Memory B cell (primary cell): Measurements from ENCODE around the gene RAD23B.
A peak's percentile ranks its signal among the peaks of the same experiment; 100 is the strongest.

ENCODE experiments used
- ATAC-seq: fragments of 150-1000 bp; cut with Tn5 transposase; 2 replicates; pipeline ENCODE4 v1.10.0; 2021; ENCODE audit warnings: low read depth, mild to moderate bottlenecking, moderate library complexity
- DNase-seq, 2 donors: peaks; one replicate each; pipeline ENCODE4 v3.0.0; 2022; ENCODE audit warnings: low spot score in 2 of 2
- H3K27ac Mint-ChIP-seq: one replicate; pipeline ENCODE4 v1.8.0; 2022; ENCODE audit warnings: mild to moderate bottlenecking, moderate library complexity, mixed read lengths
- H3K27me3 Mint-ChIP-seq: one replicate; pipeline ENCODE4 v1.8.0; 2022; ENCODE audit warnings: mixed read lengths
- H3K36me3 Mint-ChIP-seq: one replicate; pipeline ENCODE4 v1.8.0; 2022; ENCODE audit warnings: mild to moderate bottlenecking, mixed read lengths
- H3K4me1 Mint-ChIP-seq: one replicate; pipeline ENCODE4 v1.8.0; 2022; ENCODE audit warnings: mixed read lengths
- H3K4me3 Mint-ChIP-seq: one replicate; pipeline ENCODE4 v1.8.0; 2022; ENCODE audit warnings: mild to moderate bottlenecking, moderate library complexity, mixed read lengths
- H3K9me3 Mint-ChIP-seq: one replicate; pipeline ENCODE4 v1.8.0; 2022; ENCODE audit warnings: mixed read lengths

RAD23B gene

GRCh38 chr9:107282759-107283622 is at the start of gene RAD23B:
Gene RAD23B (plus strand): TSS chr9:107283279. CDS start chr9:107283630, 351 bp downstream.
- peak within 1 kb of the TSS; percentile 82 for H3K27ac Mint-ChIP-seq
- H3K36me3 Mint-ChIP-seq = no peaks in the 10 kb centered on the region
- peak within 1 kb of the TSS; percentile 99 for H3K4me3 Mint-ChIP-seq
- ATAC-seq (peak; percentile 83), DNase-seq (peak; percentile 98 to 99)
- peaks cover 28% of the 10 kb centered on the region for H3K4me1 Mint-ChIP-seq
- H3K27me3 Mint-ChIP-seq = no peaks in the 10 kb centered on the region
- no peaks in the 10 kb centered on the region for H3K9me3 Mint-ChIP-seq

- Mint-ChIP-seq H3K4me3 (no peak overlapping the region), H3K27ac (no peak overlapping the region), H3K27me3 (peaks cover 10% of the 10 kb centered on the region), H3K36me3 (no peaks in the 10 kb centered on the region), H3K4me1 (no peaks in the 10 kb centered on the region), H3K9me3 (no peaks in the 10 kb centered on the region)
- DNase-seq (no peak), ATAC-seq (no peak)
Observed at GRCh38 chr9:107235765-107236442, 47.2 kb upstream of the RAD23B start.

GRCh38 chr9:107237873-107238272 is 45.2 kb upstream of the RAD23B start:
- H3K9me3 Mint-ChIP-seq = no peaks in the 10 kb centered on the region
- peaks cover 9% of the 10 kb centered on the region for H3K4me1 Mint-ChIP-seq
- ATAC-seq (no peak), DNase-seq (no peak)
- no peak overlapping the region for H3K4me3 Mint-ChIP-seq
- peaks cover 4% of the 10 kb centered on the region for H3K27me3 Mint-ChIP-seq
- no peak overlapping the region for H3K27ac Mint-ChIP-seq
- H3K36me3 Mint-ChIP-seq = no peaks in the 10 kb centered on the region

- H3K4me3 Mint-ChIP-seq = no peak overlapping the region
- H3K27ac Mint-ChIP-seq = no peak overlapping the region
- H3K9me3 Mint-ChIP-seq = no peaks in the 10 kb centered on the region
- DNase-seq (peak in 1 of 2 donors; percentile 28), ATAC-seq (peak; percentile 85)
- H3K36me3 Mint-ChIP-seq = no peaks in the 10 kb centered on the region
- H3K27me3 Mint-ChIP-seq = peaks cover 4% of the 10 kb centered on the region
- H3K4me1 Mint-ChIP-seq = peaks cover 15% of the 10 kb centered on the region
Observed at GRCh38 chr9:107239474-107239873, 43.6 kb upstream of the RAD23B start.

- H3K4me3 Mint-ChIP-seq = no peak overlapping the region
- no peak for ATAC-seq
- H3K4me1 Mint-ChIP-seq = peaks cover 15% of the 10 kb centered on the region
- no peaks in the 10 kb centered on the region for H3K36me3 Mint-ChIP-seq
- no peak for DNase-seq
- peaks cover 4% of the 10 kb centered on the region for H3K27me3 Mint-ChIP-seq
- H3K9me3 Mint-ChIP-seq = no peaks in the 10 kb centered on the region
- no peak overlapping the region for H3K27ac Mint-ChIP-seq
Observed at GRCh38 chr9:107240260-107240659, 42.8 kb upstream of the RAD23B start.

- ATAC-seq (no peak), DNase-seq (no peak)
- H3K27me3 Mint-ChIP-seq = peaks cover 2% of the 10 kb centered on the region
- H3K9me3 Mint-ChIP-seq = no peaks in the 10 kb centered on the region
- H3K36me3 Mint-ChIP-seq = no peaks in the 10 kb centered on the region
- H3K4me1 Mint-ChIP-seq = peaks cover 15% of the 10 kb centered on the region
- no peak overlapping the region for H3K4me3 Mint-ChIP-seq
- H3K27ac Mint-ChIP-seq = peak overlapping the region; percentile 52
Observed at GRCh38 chr9:107242073-107243030, 40.7 kb upstream of the RAD23B start.

GRCh38 chr9:107243742-107244141 is 39.3 kb upstream of the RAD23B start:
- ATAC-seq = no peak

GRCh38 chr9:107246259-107247254 is 36.5 kb upstream of the RAD23B start:
- H3K36me3 Mint-ChIP-seq = no peaks in the 10 kb centered on the region
- DNase-seq (no peak), ATAC-seq (no peak)
- no peak overlapping the region for H3K27ac Mint-ChIP-seq
- H3K4me3 Mint-ChIP-seq = no peak overlapping the region
- no peaks in the 10 kb centered on the region for H3K9me3 Mint-ChIP-seq
- peaks cover 14% of the 10 kb centered on the region for H3K4me1 Mint-ChIP-seq
- peaks cover 5% of the 10 kb centered on the region for H3K27me3 Mint-ChIP-seq

More at GRCh38 chr9:107243742-107244141, 39.3 kb upstream of the RAD23B start:
- peaks cover 15% of the 10 kb centered on the region for H3K4me1 Mint-ChIP-seq
- no peaks in the 10 kb centered on the region for H3K9me3 Mint-ChIP-seq
- H3K27me3 Mint-ChIP-seq = no peaks in the 10 kb centered on the region
- no peak overlapping the region for H3K27ac Mint-ChIP-seq
- DNase-seq = no peak
- H3K36me3 Mint-ChIP-seq = no peaks in the 10 kb centered on the region
- H3K4me3 Mint-ChIP-seq = no peak overlapping the region

GRCh38 chr9:107248714-107249113 is 34.4 kb upstream of the RAD23B start:
- no peaks in the 10 kb centered on the region for H3K9me3 Mint-ChIP-seq
- no peak for ATAC-seq
- H3K27ac Mint-ChIP-seq = no peak overlapping the region
- no peak for DNase-seq
- H3K27me3 Mint-ChIP-seq = peaks cover 11% of the 10 kb centered on the region
- H3K4me1 Mint-ChIP-seq = peaks cover 3% of the 10 kb centered on the region
- H3K4me3 Mint-ChIP-seq = no peak overlapping the region
- no peaks in the 10 kb centered on the region for H3K36me3 Mint-ChIP-seq

- Mint-ChIP-seq H3K27ac (no peak overlapping the region), H3K4me3 (no peak overlapping the region), H3K27me3 (peaks cover 11% of the 10 kb centered on the region), H3K9me3 (no peaks in the 10 kb centered on the region), H3K36me3 (no peaks in the 10 kb centered on the region), H3K4me1 (no peaks in the 10 kb centered on the region)
- no peak for ATAC-seq
- no peak for DNase-seq
Observed at GRCh38 chr9:107249131-107249533, 33.9 kb upstream of the RAD23B start.

GRCh38 chr9:107249665-107250285 is 33.3 kb upstream of the RAD23B start:
- Mint-ChIP-seq H3K27me3 (peaks cover 11% of the 10 kb centered on the region), H3K9me3 (no peaks in the 10 kb centered on the region), H3K4me3 (no peak overlapping the region), H3K36me3 (no peaks in the 10 kb centered on the region), H3K4me1 (no peaks in the 10 kb centered on the region), H3K27ac (no peak overlapping the region)
- DNase-seq = no peak
- ATAC-seq = no peak

GRCh38 chr9:107251756-107252322 is 31.2 kb upstream of the RAD23B start:
- Mint-ChIP-seq H3K36me3 (no peaks in the 10 kb centered on the region), H3K27ac (no peak overlapping the region)

More at GRCh38 chr9:107251756-107252322, 31.2 kb upstream of the RAD23B start:
- ATAC-seq = no peak
- H3K27me3 Mint-ChIP-seq = peaks cover 11% of the 10 kb centered on the region
- DNase-seq = no peak
- H3K9me3 Mint-ChIP-seq = no peaks in the 10 kb centered on the region
- H3K4me3 Mint-ChIP-seq = no peak overlapping the region
- H3K4me1 Mint-ChIP-seq = no peaks in the 10 kb centered on the region
